Activated CD4-positive, alpha-beta T cell treated with anti-CD3 and anti-CD28 coated beads, Interleukin-2, amount 10 ng/mL, durations not matched to agents 24 days and 14 days (primary cell): ENCODE results near the gene WDR74. TPM values are rescaled to one million over a fixed set of nuclear protein-coding genes. Genes with fewer than 3 reads are reported as not detected.

Source experiments
- DNase-seq: peaks from one replicate; pipeline ENCODE4 v3.0.0; 2022
- H3K27ac Mint-ChIP-seq: one replicate; pipeline ENCODE4 v1.8.0; 2022; ENCODE audit warnings: mild to moderate bottlenecking, mixed read lengths
- H3K27me3 Mint-ChIP-seq: one replicate; pipeline ENCODE4 v1.8.0; 2022; ENCODE audit warnings: mixed read lengths
- H3K36me3 Mint-ChIP-seq: one replicate; pipeline ENCODE4 v1.8.0; 2022; ENCODE audit warnings: low read depth, mild to moderate bottlenecking, mixed read lengths
- H3K4me1 Mint-ChIP-seq: one replicate; pipeline ENCODE4 v1.8.0; 2021; ENCODE audit warnings: mixed read lengths
- H3K4me3 Mint-ChIP-seq: one replicate; pipeline ENCODE4 v1.8.0; 2022; ENCODE audit warnings: mild to moderate bottlenecking, moderate library complexity, mixed read lengths
- H3K9me3 Mint-ChIP-seq: one replicate; pipeline ENCODE4 v1.8.0; 2021; ENCODE audit warnings: mixed read lengths
- intact Hi-C: fragments of 100-400 bp; cut with micrococcal nuclease; formaldehyde crosslinking; loops from one replicate; pipeline ENCODE4 v1.15.1; 2023
- total RNA-seq: library from RNA; stranded (reverse); gene quantifications from 2 replicates; pipeline ENCODE4 v1.2.3, GENCODE V29; 2022

WDR74 gene
- total RNA-seq = 145 and 153 TPM in 2 replicates

DNA sequence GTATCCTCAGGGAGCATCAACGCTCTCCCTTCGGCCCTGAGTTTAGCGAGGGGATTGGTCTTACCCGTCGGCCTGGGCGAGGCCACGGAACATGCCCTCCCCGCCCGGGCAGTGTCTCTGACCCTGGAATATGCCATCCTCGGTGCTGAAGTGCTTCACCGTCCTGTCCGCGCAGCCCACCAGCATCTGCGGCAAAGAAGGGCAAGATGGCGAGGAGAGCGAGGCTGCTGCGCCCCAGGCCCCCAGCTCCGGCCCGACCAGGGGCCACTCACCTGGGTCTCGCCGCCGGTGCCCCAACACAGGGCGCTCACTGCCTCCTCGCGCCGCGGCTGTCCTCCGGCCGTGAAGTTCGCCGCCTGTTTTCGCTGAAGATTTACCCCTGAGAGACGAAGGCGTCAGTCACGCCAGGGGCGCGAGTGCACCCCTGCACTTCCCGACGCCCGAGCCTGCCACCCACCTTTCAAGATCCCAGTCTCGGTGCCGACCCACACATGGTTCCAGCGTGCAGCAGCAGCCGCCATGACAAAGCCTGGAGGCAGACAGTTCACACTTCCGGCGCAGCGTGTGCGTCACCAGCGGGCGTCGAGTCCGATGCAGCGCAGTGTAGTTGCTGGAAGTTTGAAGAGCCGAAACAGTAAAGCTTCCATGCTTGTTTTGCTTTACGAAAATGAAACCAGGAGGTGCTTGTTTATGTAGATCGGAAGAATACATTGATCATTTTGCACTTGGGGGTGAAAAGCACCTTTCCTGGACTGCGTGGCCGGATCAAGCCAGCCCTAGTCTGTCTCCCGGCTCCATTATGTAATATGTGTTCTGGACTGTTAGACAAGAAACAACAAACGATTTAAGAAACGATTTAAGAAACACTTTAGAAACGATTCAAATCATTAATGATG, at the start of gene WDR74:
Gene WDR74 (minus strand): TSS at position 541 of the 896 bp plus-strand sequence. CDS start 20 bp downstream, at position 521.
- H3K27me3 Mint-ChIP-seq = no peaks in the 10 kb centered on the region
- intact Hi-C loops = loop anchor here (1.0 to 2.0 kb wide), 5 partner anchors 18 to 68 kb away; partner anchors contain the start of genes NXF1, TAF6L and TMEM179B
- peaks cover 35% of the 10 kb centered on the region for H3K4me1 Mint-ChIP-seq
- DNase-seq = peak; percentile 98
- no peak within 1 kb of the TSS for H3K4me3 Mint-ChIP-seq
- H3K27ac Mint-ChIP-seq = no peak within 1 kb of the TSS
- no peaks in the 10 kb centered on the region for H3K9me3 Mint-ChIP-seq
- H3K36me3 Mint-ChIP-seq = peaks cover 34% of the 10 kb centered on the region

DNA sequence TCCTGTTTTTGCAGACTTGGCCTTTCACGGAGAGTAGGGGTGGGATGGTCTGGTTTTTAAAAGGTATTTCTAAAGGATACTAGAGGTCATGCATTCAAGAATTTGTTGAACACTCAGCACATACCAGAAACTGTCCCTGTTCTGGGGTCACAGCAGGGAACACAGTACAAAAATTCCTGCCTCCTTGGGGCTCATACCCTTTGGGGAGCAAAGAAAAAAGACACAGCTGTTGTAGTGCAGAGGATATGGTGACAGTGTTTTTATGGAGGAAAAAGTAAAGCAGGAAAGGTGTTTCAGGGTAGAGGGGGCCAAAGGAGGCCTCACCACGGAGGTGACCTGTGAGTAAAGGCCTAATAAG, 49.7 kb upstream of the WDR74 start:
- DNase-seq = no peak
- H3K9me3 Mint-ChIP-seq = no peaks in the 10 kb centered on the region
- peak overlapping the region; percentile 30 for H3K27ac Mint-ChIP-seq
- H3K4me3 Mint-ChIP-seq = no peak overlapping the region
- peaks cover 59% of the 10 kb centered on the region for H3K36me3 Mint-ChIP-seq
- H3K4me1 Mint-ChIP-seq = peaks cover 28% of the 10 kb centered on the region
- H3K27me3 Mint-ChIP-seq = no peaks in the 10 kb centered on the region
- intact Hi-C loops = loop anchor here (10.0 kb wide), 2 partner anchors 464 to 1296 kb away; partner anchors contain the start of gene STIP1

GRCh38 chr11:62888406-62888805, 49.0 kb upstream of the WDR74 start:
- intact Hi-C loops = loop anchor here (10.0 kb wide), 2 partner anchors 464 to 1296 kb away; partner anchors contain the start of gene STIP1
- H3K4me1 Mint-ChIP-seq = peaks cover 35% of the 10 kb centered on the region
- peaks cover 66% of the 10 kb centered on the region for H3K36me3 Mint-ChIP-seq
- H3K9me3 Mint-ChIP-seq = no peaks in the 10 kb centered on the region
- no peaks in the 10 kb centered on the region for H3K27me3 Mint-ChIP-seq
- no peak for DNase-seq
- H3K4me3 Mint-ChIP-seq = no peak overlapping the region
- H3K27ac Mint-ChIP-seq = no peak overlapping the region

DNA sequence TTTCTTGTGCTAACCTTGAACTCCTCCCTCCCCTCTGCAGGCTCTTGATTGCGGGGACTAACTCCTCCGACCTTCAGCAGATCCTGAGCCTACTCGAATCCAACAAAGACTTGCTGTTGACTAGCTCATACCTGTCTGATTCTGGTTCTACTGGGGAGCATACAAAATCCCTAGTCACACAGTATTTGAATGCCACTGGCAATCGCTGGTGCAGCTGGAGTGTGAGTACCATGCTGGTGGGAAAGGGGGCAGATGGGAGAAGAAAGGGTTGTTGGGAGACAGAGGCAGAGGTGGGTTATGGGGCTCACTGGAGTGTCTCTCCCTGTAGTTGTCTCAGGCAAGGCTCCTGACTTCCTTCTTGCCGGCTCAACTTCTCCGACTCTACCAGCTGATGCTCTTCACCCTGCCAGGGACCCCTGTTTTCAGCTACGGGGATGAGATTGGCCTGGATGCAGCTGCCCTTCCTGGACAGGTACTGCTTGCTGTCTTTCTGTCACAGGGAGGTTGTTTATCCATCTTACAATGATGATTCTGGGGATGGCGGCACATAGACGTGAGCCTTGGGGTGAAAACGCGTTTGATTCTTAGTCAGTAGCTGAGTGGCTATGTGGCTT, 45.9 kb upstream of the WDR74 start:
- intact Hi-C loops = loop anchor here (10.0 kb wide), 2 partner anchors 460 to 1300 kb away; partner anchors contain the start of gene STIP1
- peaks cover 91% of the 10 kb centered on the region for H3K36me3 Mint-ChIP-seq
- peaks cover 1% of the 10 kb centered on the region for H3K27me3 Mint-ChIP-seq
- DNase-seq = no peak
- peak overlapping the region; percentile 51 for H3K27ac Mint-ChIP-seq
- H3K4me1 Mint-ChIP-seq = peaks cover 52% of the 10 kb centered on the region
- H3K4me3 Mint-ChIP-seq = peak overlapping the region; percentile 62
- no peaks in the 10 kb centered on the region for H3K9me3 Mint-ChIP-seq

DNA sequence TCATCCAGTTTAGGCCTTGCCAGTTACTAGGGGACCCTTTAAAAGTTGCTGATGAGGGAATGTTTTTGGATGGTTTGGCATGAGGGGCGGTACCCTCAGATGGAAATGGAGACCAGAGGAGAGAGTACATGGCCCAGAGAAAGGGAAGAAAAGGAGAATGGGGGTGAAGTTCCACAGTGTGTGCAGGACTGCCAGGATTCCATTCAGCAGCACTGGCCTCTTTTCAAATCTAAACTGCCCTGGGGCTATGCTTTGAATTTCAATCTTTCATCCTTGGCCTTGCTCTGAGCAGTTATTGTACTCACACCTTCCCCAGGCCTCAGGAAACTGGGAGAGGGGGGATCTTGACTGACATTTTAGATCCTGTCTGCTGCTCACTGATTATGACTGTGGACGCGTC, 44.3 kb upstream of the WDR74 start:
- Mint-ChIP-seq H3K27me3 (peaks cover 1% of the 10 kb centered on the region), H3K4me1 (peaks cover 56% of the 10 kb centered on the region), H3K36me3 (peaks cover 83% of the 10 kb centered on the region), H3K27ac (peak overlapping the region; percentile 100), H3K9me3 (no peaks in the 10 kb centered on the region), H3K4me3 (peak overlapping the region; percentile 100)
- intact Hi-C loops = loop anchor here (5.0 to 10.0 kb wide), 3 partner anchors 271 to 1301 kb away; partner anchors contain the start of genes EML3, ROM1 and STIP1
- DNase-seq = no peak

DNA sequence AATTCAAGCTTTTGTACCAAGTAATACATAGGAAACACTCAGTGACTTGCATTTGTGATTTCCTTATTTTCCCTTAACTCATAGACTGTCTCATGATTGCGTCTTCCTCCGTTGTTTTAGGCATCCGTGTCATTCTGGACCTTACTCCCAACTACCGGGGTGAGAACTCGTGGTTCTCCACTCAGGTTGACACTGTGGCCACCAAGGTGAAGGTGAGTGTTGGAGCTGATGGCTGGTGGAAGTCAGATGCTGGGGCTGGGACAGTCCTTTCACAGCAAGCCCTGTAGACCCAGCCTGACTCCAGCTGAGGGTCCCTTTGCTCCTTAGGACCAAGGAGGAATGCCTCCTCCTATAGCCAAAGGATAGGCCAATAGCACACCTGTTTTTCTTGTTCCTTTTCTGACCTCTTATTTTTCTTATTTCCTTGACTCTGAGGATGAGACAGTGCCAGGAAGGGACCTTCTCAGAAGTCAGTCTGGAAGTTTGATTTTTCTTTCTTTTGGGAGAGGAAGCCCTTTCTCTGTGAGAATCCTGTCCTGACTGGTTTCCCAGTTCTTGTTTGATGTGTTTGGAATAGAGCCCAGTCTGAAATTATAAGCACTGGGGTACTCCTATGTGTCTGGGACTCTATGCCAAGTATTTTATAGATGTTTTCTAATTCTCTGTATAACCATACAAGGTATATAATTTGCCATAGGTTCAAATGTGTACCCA, 43.6 kb upstream of the WDR74 start:
- Mint-ChIP-seq H3K27ac (peak overlapping the region; percentile 100), H3K4me3 (peak overlapping the region; percentile 100), H3K9me3 (no peaks in the 10 kb centered on the region), H3K36me3 (peaks cover 77% of the 10 kb centered on the region), H3K4me1 (peaks cover 55% of the 10 kb centered on the region), H3K27me3 (peaks cover 1% of the 10 kb centered on the region)
- intact Hi-C loops = loop anchor here (5.0 to 10.0 kb wide), 3 partner anchors 271 to 1302 kb away; partner anchors contain the start of genes EML3, ROM1 and STIP1
- DNase-seq = peak; percentile 66

GRCh38 chr11:62882431-62882749, 43.0 kb upstream of the WDR74 start:
- H3K4me1 Mint-ChIP-seq = peaks cover 57% of the 10 kb centered on the region
- H3K4me3 Mint-ChIP-seq = peak overlapping the region; percentile 100
- H3K27ac Mint-ChIP-seq = peak overlapping the region; percentile 100
- intact Hi-C loops = loop anchor here (5.0 to 10.0 kb wide), 3 partner anchors 270 to 1302 kb away; partner anchors contain the start of genes EML3, ROM1 and STIP1
- peaks cover 1% of the 10 kb centered on the region for H3K27me3 Mint-ChIP-seq
- no peak for DNase-seq
- H3K36me3 Mint-ChIP-seq = peaks cover 75% of the 10 kb centered on the region
- no peaks in the 10 kb centered on the region for H3K9me3 Mint-ChIP-seq

- DNase-seq = peak; percentile 98
- H3K4me3 Mint-ChIP-seq = peak overlapping the region; percentile 100
- intact Hi-C loops = loop anchor here (1.0 to 10.0 kb wide), 11 partner anchors 41 to 1303 kb away; partner anchors contain the start of genes EML3, MARK2, ROM1 and STIP1
- H3K9me3 Mint-ChIP-seq = no peaks in the 10 kb centered on the region
- peaks cover 74% of the 10 kb centered on the region for H3K36me3 Mint-ChIP-seq
- H3K27me3 Mint-ChIP-seq = peaks cover 1% of the 10 kb centered on the region
- peak overlapping the region; percentile 100 for H3K27ac Mint-ChIP-seq
- peaks cover 55% of the 10 kb centered on the region for H3K4me1 Mint-ChIP-seq
Measured at GRCh38 chr11:62881579-62882430, 42.4 kb upstream of the WDR74 start.

DNA sequence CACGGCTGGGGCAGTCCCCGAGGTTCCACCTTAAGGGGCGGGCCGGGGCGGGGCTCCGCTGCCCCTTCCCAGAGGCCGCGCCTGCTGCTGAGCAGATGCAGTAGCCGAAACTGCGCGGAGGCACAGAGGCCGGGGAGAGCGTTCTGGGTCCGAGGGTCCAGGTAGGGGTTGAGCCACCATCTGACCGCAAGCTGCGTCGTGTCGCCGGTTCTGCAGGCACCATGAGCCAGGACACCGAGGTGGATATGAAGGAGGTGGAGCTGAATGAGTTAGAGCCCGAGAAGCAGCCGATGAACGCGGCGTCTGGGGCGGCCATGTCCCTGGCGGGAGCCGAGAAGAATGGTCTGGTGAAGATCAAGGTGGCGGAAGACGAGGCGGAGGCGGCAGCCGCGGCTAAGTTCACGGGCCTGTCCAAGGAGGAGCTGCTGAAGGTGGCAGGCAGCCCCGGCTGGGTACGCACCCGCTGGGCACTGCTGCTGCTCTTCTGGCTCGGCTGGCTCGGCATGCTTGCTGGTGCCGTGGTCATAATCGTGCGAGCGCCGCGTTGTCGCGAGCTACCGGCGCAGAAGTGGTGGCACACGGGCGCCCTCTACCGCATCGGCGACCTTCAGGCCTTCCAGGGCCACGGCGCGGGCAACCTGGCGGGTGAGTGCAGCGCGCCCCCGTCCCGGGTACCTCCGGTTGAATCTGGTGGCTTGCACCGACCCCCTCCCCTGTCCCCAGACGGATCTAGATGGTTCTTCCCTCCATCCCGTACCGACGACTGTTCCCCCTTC, 41.6 kb upstream of the WDR74 start, which contains the start of gene SLC3A2:
Gene SLC3A2 (plus strand): TSS at position 94 of the 776 bp plus-strand sequence. CDS start 128 bp downstream, at position 222.
- peak within 1 kb of the TSS; percentile 100 for H3K4me3 Mint-ChIP-seq
- H3K27ac Mint-ChIP-seq = peak within 1 kb of the TSS; percentile 100
- peaks cover 68% of the 10 kb centered on the region for H3K36me3 Mint-ChIP-seq
- peaks cover 1% of the 10 kb centered on the region for H3K27me3 Mint-ChIP-seq
- intact Hi-C loops = loop anchor here (1.0 to 10.0 kb wide), 15 partner anchors 25 to 1304 kb away; partner anchors contain the start of genes EML3, MARK2, NXF1 and ROM1
- peak; percentile 95 for DNase-seq
- peaks cover 53% of the 10 kb centered on the region for H3K4me1 Mint-ChIP-seq
- H3K9me3 Mint-ChIP-seq = no peaks in the 10 kb centered on the region

DNA sequence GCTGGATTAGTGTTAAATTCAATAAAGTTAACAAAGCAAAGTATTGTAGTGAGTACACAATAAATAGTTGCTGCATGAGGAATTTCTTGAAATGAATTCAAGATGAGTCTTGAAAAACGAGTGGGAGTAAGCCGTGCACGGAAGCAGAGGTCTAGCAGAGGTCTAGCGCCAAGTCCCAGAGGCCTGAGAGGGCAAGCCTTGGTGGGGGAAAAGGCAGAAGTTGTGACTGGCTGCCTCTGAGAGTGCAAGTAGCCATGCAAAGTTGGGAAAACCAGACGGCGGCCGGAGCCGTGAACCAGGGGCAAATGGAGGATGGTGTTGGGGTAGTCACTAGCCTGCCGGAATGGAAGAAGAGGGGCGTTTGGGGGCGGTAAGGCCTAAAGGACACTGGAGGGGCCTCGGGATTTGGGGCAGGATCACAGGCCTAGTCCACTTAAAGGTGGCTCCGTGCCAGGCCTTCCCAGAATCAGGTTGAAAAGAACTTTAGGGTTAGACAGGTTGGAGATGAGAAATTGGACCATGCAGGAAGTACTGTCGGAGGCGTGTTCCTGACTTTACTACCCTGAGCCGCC, 40.9 kb upstream of the WDR74 start:
- intact Hi-C loops = loop anchor here (1.0 to 10.0 kb wide), 10 partner anchors 24 to 1304 kb away; partner anchors contain the start of genes EML3, MARK2, NXF1 and ROM1
- H3K9me3 Mint-ChIP-seq = no peaks in the 10 kb centered on the region

DNA sequence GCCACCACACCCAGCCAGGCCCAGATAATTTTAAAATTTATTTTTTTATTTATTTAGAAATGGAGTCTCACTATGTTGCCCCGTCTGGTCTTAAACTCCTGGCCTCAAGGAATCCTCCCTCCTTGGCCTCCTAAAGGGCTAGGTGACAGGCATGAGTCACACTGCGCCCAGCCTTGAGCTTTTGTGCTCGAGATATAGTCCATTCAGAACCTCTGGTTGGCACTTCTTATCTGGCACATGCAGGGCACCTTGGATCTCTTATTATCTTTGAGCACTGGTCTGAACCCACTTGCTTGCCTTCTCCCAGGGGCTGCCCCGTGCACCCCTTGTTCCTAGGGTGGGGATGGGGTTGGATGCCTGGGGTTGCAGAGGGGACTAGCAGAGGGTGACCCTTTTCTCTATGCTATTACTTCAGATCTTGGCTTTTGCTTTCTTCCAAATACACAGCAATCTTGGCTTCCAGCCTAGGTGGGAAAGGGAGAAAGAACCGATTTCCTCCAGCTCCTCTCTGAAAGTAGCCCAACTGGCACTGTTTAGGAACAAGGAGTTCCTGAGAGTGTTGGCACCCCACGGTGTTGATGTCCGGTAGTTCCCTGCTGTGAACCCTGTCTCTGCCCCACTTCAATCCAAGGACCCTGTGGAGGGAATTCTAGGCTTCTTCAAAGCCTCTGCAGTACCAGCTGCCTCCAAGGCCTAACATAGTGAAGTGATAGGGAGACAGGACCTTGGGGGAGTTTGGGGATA, 40.0 kb upstream of the WDR74 start:
- peak overlapping the region; percentile 100 for H3K27ac Mint-ChIP-seq
- peaks cover 1% of the 10 kb centered on the region for H3K27me3 Mint-ChIP-seq
- peaks cover 42% of the 10 kb centered on the region for H3K4me1 Mint-ChIP-seq
- peaks cover 56% of the 10 kb centered on the region for H3K36me3 Mint-ChIP-seq
- no peaks in the 10 kb centered on the region for H3K9me3 Mint-ChIP-seq
- DNase-seq = no peak
- peak overlapping the region; percentile 100 for H3K4me3 Mint-ChIP-seq
- intact Hi-C loops = no loop called here

More for the DNA sequence above, 40.9 kb upstream of the WDR74 start:
- peaks cover 48% of the 10 kb centered on the region for H3K4me1 Mint-ChIP-seq
- peak overlapping the region; percentile 100 for H3K27ac Mint-ChIP-seq
- no peak for DNase-seq
- H3K4me3 Mint-ChIP-seq = peak overlapping the region; percentile 100
- H3K36me3 Mint-ChIP-seq = peaks cover 62% of the 10 kb centered on the region
- H3K27me3 Mint-ChIP-seq = peaks cover 1% of the 10 kb centered on the region
